ENCODE results near the gene ZMYND10. TPM values are rescaled to one million over a fixed set of nuclear protein-coding genes. Genes with fewer than 3 reads are reported as not detected.
A peak's percentile ranks its signal among the peaks of the same experiment; 100 is the strongest.

ZMYND10 gene
- total and polyA plus RNA-seq, 9 of the 15 experiments (the other 6 are each of a cell fraction or from before 2014, with no cell fraction given), result 0.20 to 2.8 (median 0.70) TPM

DNA sequence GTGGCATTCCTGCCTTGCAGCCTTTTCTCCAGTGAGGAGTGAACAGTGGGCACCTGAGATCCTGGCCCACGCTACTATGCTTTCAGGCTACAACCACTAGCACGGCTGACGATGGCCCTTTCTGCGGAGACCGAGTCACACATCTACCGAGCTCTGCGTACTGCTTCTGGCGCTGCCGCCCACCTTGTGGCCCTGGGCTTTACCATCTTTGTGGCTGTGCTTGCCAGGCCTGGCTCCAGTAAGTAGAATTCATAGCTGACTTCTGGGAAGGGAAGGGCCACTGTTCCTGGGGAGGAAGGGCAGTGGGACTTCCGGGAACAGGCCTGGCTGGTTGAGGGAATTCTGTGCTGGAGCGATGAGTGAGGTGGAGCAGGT, 5.8 kb upstream of the ZMYND10 start:
- Histone ChIP-seq H3K9ac (ENCODE audit: insufficient read depth in 1 of 2, low read depth in 2 of 2, low read length in 2 of 2) (peak overlapping the region; percentile 73 to 93), H3K9me1 (ENCODE audit: control insufficient read depth, insufficient read depth, low read length) (peaks cover 6% of the 10 kb centered on the region), H4K20me1 (replicated peaks; ENCODE audit: control insufficient read depth, insufficient read depth, low read length) (peaks cover 10% of the 10 kb centered on the region; the same call in 1 of the 2 replicates), H3K27ac (ENCODE audit: extremely low read depth, low read depth, low read length) (peak overlapping the region; percentile 77; the same call in 1 of the 3 replicates), H3K27me3 (ENCODE audit: control insufficient read depth in 2 of 2, insufficient read depth in 2 of 2, low read length in 2 of 2) (no peaks in the 10 kb centered on the region), H3K36me3 (ENCODE audit: control insufficient read depth, insufficient read depth, low read length) (peaks cover 55% of the 10 kb centered on the region; the same call in 2 of the 3 replicates), H3K4me2 (ENCODE audit: insufficient read depth, low read length) (peak overlapping the region; percentile 86), H3K4me1 (replicated peaks in 1 of 2; ENCODE audit: control insufficient read depth in 2 of 2, insufficient read depth in 2 of 2, low read length in 2 of 2) (peaks cover 18 to 43% of the 10 kb centered on the region in 2 experiments; a peak in 4 of 5 replicates), H3K9me3 (replicated peaks; ENCODE audit: control insufficient read depth, insufficient read depth, low read depth, low read length) (no peaks in the 10 kb centered on the region; the same call in 1 of the 2 replicates), H2AFZ (ENCODE audit: low read depth, low read length) (peak overlapping the region; percentile 98), H3K4me3 (peak overlapping the region; percentile 72), H3K79me2 (ENCODE audit: control insufficient read depth, insufficient read depth, low read length) (peaks cover 36% of the 10 kb centered on the region)
- ChIA-PET POLR2A (interaction anchor here (0.6 to 1.6 kb wide), 5 partner anchors 10 to 251 kb away, joined by 3 to 5 read pairs (median 3); partner anchors contain the start of gene RASSF1), CTCF (ENCODE audit: low intra/inter-chr PET ratio) (interaction anchor here (1.0 kb wide), 1 partner anchor 91 kb away, joined by 3 read pairs; no protein-coding TSS in a partner anchor)
- TF ChIP-seq HDAC8 (tag; IDR thresholded peaks at IDR 0.05), result no peak
- in situ Hi-C loops (cut with MboI) (no loop called here), intact Hi-C loops (cut with micrococcal nuclease) (no loop called here)
- ATAC-seq (no peak), DNase-seq (ENCODE audit: extremely low read depth in 1 of 4, low spot score in 3 of 4) (no peak), FAIRE-seq (no peak)
- BruUV-seq (replicated peaks), result no TSS peak
- WGBS (ENCODE audit: insufficient coverage, low coverage, missing lambda C conversion rate), result 0% methylated on average over 3 of the region's 11 CpGs

- H3K36me3 ChIP-seq (ENCODE audit: control insufficient read depth, insufficient read depth, low read length), result peaks cover 49% of the 10 kb centered on the region; the same call in 2 of the 3 replicates
- intact Hi-C loops (cut with micrococcal nuclease), result no loop called here
- H3K4me3 ChIP-seq, result peak within 1 kb of the TSS; percentile 72
- H3K9me1 ChIP-seq (ENCODE audit: control insufficient read depth, insufficient read depth, low read length), result peaks cover 6% of the 10 kb centered on the region
- ChIA-PET CTCF (ENCODE audit: low intra/inter-chr PET ratio) (no interaction called here), POLR2A (interaction anchor here (0.6 to 1.6 kb wide), 8 partner anchors 9 to 252 kb away, joined by 3 to 12 read pairs (median 4); partner anchors contain the start of gene RASSF1)
- H3K27me3 ChIP-seq (ENCODE audit: control insufficient read depth in 2 of 2, insufficient read depth in 2 of 2, low read length in 2 of 2), result no peaks in the 10 kb centered on the region
- FAIRE-seq (peak; percentile 96), DNase-seq (ENCODE audit: extremely low read depth in 1 of 4, low spot score in 3 of 4) (peak; percentile 85 to 90 (median 89)), ATAC-seq (peak; percentile 97)
- peaks cover 4% of the 10 kb centered on the region; the same call in 1 of the 2 replicates for H4K20me1 ChIP-seq (replicated peaks; ENCODE audit: control insufficient read depth, insufficient read depth, low read length)
- in situ Hi-C loops (cut with MboI), result no loop called here
- BruUV-seq (replicated peaks), result no TSS peak
- no peaks in the 10 kb centered on the region; the same call in 1 of the 2 replicates for H3K9me3 ChIP-seq (replicated peaks; ENCODE audit: control insufficient read depth, insufficient read depth, low read depth, low read length)
- H3K4me2 ChIP-seq (ENCODE audit: insufficient read depth, low read length), result peak within 1 kb of the TSS; percentile 86
- peak within 1 kb of the TSS; percentile 77 for H3K27ac ChIP-seq (ENCODE audit: extremely low read depth, low read depth, low read length)
- H3K9ac ChIP-seq (ENCODE audit: insufficient read depth in 1 of 2, low read depth in 2 of 2, low read length in 2 of 2), result peak within 1 kb of the TSS; percentile 73 to 93
- WGBS (ENCODE audit: insufficient coverage, low coverage, missing lambda C conversion rate), result 0% methylated on average over 43 of the region's 64 CpGs
- peak within 1 kb of the TSS; percentile 98 for H2AFZ ChIP-seq (ENCODE audit: low read depth, low read length)
- H3K79me2 ChIP-seq (ENCODE audit: control insufficient read depth, insufficient read depth, low read length), result peaks cover 30% of the 10 kb centered on the region
- peaks cover 13 to 43% of the 10 kb centered on the region in 2 experiments; a peak in 4 of 5 replicates for H3K4me1 ChIP-seq (replicated peaks in 1 of 2; ENCODE audit: control insufficient read depth in 2 of 2, insufficient read depth in 2 of 2, low read length in 2 of 2)
- TF ChIP-seq ESRRA (IDR thresholded peaks at IDR 0.05; ENCODE audit: borderline replicate concordance, low read depth) (no peak), ELK1 (CRISPR knock-in tag; IDR thresholded peaks at IDR 0.05) (no peak), ZNF121 (CRISPR knock-in tag; conservative IDR thresholded peaks at IDR 0.05) (no peak), YBX1 (IDR thresholded peaks at IDR 0.05) (no peak), TAF1 (IDR thresholded peaks at IDR 0.05; ENCODE audit: control insufficient read depth, extremely low read depth, insufficient read depth, low read length, severe bottlenecking) (peak; percentile 39), ZNF217 (CRISPR knock-in tag; IDR thresholded peaks at IDR 0.05) (no peak), GABPB2 (CRISPR knock-in tag; conservative IDR thresholded peaks at IDR 0.05) (no peak)
- TF ChIP-seq, protein P1, sequence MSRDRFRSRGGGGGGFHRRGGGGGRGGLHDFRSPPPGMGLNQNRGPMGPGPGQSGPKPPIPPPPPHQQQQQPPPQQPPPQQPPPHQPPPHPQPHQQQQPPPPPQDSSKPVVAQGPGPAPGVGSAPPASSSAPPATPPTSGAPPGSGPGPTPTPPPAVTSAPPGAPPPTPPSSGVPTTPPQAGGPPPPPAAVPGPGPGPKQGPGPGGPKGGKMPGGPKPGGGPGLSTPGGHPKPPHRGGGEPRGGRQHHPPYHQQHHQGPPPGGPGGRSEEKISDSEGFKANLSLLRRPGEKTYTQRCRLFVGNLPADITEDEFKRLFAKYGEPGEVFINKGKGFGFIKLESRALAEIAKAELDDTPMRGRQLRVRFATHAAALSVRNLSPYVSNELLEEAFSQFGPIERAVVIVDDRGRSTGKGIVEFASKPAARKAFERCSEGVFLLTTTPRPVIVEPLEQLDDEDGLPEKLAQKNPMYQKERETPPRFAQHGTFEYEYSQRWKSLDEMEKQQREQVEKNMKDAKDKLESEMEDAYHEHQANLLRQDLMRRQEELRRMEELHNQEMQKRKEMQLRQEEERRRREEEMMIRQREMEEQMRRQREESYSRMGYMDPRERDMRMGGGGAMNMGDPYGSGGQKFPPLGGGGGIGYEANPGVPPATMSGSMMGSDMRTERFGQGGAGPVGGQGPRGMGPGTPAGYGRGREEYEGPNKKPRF (IDR thresholded peaks at IDR 0.05; ENCODE audit: low read depth, low read length), result no peak
Observed at GRCh38 chr3:50350527-50351322, 5.2 kb upstream of the ZMYND10 start, which contains the start of the genes CYB561D2 and NPRL2. Gene CYB561D2, plus strand, starts transcription at chr3:50350862. Its CDS starts 572 bp downstream, at chr3:50351434. Gene NPRL2, minus strand, starts transcription at chr3:50350775. Its CDS starts 123 bp downstream, at chr3:50350652.

Measured in K562 (cell line).